ENCODE data around the gene DENND6B.
"Not testable (repeated sequence)": the region's sequence is repeated elsewhere in the genome, so short reads cannot be mapped to it uniquely, and the experiment has no call there.

The DENND6B gene

DNA sequence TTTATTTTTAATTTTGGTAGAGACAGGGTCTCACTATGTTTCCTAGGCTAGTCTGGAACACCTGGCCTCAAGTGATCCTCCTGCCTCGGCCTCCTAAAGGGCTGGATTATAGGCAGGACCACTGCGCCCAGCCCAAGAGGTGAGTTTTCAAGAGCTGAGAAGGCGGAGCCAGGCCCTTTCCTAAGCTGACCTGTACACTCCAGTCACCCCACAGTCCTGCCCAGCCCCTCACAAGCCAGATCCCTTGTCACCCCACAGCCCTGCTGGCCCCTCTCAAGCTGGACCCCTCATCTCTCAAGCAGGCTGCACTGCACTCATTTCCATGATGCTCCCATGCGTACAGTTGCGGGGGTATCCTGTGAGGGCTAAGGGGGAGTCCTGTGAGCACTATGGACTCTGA, 2.9 kb downstream of the DENND6B start:
- TF ChIP-seq, protein P1, sequence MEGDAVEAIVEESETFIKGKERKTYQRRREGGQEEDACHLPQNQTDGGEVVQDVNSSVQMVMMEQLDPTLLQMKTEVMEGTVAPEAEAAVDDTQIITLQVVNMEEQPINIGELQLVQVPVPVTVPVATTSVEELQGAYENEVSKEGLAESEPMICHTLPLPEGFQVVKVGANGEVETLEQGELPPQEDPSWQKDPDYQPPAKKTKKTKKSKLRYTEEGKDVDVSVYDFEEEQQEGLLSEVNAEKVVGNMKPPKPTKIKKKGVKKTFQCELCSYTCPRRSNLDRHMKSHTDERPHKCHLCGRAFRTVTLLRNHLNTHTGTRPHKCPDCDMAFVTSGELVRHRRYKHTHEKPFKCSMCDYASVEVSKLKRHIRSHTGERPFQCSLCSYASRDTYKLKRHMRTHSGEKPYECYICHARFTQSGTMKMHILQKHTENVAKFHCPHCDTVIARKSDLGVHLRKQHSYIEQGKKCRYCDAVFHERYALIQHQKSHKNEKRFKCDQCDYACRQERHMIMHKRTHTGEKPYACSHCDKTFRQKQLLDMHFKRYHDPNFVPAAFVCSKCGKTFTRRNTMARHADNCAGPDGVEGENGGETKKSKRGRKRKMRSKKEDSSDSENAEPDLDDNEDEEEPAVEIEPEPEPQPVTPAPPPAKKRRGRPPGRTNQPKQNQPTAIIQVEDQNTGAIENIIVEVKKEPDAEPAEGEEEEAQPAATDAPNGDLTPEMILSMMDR (IDR thresholded peaks at IDR 0.05; ENCODE audit: borderline replicate concordance, insufficient read depth, low read depth, low read length) = no peak
- no peak overlapping the region for H3K4me3 ChIP-seq (ENCODE audit: low read depth, low read length)

DNA sequence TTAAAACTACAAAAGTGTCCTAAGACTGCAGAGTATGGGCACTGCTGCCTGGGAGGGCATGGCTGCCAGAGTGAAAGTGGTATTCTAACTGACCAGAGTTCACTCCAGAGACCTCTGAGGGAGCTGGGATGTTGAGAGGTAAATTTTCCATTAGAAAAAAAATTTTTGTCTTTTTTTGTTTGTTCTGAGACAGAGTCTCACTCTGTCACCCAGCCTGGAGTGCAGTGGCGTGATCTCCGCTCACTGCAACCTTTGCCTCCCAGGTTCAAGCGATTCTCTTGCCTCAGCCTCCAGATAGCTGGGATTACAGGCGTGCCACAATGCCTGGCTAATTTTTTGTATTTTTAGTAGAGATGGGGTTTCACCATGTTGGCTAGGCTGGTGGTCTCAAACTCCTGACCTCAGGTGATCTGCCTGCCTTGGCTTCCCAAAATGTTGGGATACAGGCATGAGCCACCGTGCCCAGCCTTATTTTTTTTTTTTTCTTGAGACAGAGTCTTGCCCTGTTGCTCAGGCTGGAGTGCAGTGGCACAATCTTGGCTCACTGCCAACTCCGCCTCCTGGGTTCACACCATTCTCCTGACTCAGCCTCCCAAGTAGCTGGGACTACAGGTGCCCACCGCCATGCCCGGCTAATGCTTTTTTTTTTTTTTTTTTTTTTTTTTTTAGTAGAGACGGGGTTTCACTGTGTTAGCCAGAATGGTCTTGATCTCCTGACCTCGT, 4.3 kb downstream of the DENND6B start:
- not testable (repeated sequence) for H3K4me3 ChIP-seq (ENCODE audit: low read depth, low read length)

DNA sequence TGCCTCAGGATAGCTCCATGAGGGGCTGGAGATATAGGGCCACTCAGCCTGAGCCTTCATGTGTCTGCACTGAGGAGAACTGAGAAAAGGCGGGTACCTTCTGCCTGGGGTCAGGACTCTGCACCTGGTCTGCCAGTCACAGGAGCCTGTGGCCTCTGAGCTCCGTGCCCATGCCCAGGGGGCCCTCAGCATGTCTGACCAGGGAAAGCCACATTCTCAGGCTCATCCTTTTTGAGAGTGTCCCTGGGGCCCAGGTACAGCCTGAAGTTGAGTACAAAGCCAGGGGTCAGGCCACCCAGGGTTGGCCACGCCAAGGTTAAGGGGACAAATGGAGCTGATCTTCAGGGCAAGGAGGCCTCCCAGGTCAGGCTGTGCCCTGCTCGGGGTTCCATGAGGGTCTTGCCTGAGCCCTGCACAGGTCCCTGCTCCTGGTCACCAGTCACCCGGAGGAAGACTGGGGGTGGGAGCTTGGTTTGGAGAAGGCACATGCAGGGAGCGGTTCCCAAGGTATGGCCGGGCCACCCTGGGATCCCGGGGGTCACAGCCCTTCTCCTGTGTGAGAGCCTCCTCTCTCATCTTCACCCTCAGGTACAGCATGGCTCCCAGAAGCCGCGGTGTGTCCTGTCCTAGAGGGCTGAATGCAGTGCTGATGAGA, 6.0 kb downstream of the DENND6B start:
- H3K4me3 ChIP-seq (ENCODE audit: low read depth, low read length) = no peak overlapping the region
- TF ChIP-seq, protein P1 (IDR thresholded peaks at IDR 0.05; ENCODE audit: borderline replicate concordance, insufficient read depth, low read depth, low read length) = no peak

DNA sequence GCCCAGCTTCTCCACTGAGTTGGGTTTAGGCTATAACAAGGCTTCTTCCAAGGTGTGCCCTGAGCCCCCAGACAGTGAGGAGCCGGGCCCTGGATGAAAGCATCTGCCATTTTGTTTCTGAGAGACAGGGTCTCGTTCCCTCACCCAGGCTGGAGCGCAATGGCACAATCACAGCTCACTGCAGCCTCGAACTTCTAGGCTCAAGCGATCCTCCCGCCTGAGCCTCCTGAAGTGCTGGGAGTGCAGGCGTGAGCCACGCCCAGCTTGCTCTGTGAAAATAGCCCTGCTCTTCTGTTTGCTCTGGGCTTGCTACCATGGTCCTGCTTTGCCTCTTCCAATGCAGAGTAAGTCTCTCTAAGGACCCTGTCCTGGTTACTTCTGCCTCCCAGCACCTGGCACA, 6.7 kb downstream of the DENND6B start:
- TF ChIP-seq, protein P1 (IDR thresholded peaks at IDR 0.05; ENCODE audit: borderline replicate concordance, insufficient read depth, low read depth, low read length) = no peak

DNA sequence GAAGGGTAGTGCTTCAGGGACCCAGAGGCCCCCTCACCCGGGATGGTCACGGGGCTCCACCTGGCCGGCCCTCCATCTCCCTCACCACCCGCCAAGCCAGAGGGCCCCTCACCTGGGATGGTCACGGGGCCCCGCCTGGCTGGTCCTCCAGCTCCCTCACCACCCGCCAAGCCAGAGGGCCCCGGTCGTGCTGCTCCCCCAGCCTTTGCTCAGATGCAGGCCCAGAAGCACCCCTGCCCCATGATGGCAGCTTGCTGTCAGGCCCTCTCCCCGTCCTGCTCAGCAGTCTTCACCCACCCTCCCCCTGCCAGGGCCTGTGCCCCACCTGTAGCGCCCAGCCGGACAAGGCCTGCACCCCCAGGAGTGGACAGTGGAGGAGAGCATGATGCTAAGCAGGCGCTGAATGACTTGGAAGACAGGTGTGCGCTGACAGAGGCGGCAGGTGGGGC, 7.3 kb downstream of the DENND6B start:
- TF ChIP-seq, protein P1 (IDR thresholded peaks at IDR 0.05; ENCODE audit: borderline replicate concordance, insufficient read depth, low read depth, low read length) = no peak
- no peak overlapping the region for H3K4me3 ChIP-seq (ENCODE audit: low read depth, low read length)

More for the DNA sequence above, 6.7 kb downstream of the DENND6B start:
- no peak overlapping the region for H3K4me3 ChIP-seq (ENCODE audit: low read depth, low read length)

DNA sequence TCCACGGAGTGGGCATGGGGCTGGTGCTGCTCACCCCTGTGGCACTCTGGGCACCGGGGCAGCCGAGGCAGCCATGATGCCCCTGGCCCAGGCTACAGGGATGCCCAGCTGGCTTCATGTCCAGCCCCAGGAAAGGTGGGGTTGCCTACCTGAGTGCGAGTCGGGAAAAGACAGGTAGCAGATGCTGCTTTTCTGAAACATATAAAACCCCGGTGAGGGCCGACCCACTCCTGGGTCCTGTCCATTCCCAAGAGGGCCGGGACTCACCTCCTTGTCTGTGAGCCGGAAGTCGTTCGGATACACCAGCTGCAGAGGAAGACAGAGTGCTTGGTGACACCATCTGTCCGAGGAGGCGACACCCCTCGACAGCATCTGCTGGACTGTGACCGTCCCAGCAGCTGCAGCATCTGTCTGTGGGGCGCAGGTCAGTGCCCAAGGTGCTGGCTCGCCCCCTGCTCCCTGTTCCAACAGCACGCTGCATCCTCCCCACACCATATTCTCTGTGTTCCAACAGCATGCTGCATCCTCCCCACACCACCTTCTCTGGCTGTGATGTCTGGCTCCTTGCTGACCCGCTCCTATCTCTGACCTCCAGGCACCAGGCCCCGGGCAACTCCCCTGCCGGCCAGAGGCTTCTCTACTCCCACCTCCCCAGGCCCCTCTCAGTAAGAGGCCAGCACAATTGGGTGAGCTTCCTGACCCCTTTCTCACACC, 8.0 kb downstream of the DENND6B start:
- no peak overlapping the region for H3K4me3 ChIP-seq (ENCODE audit: low read depth, low read length)
- TF ChIP-seq, protein P1 (IDR thresholded peaks at IDR 0.05; ENCODE audit: borderline replicate concordance, insufficient read depth, low read depth, low read length) = no peak

DNA sequence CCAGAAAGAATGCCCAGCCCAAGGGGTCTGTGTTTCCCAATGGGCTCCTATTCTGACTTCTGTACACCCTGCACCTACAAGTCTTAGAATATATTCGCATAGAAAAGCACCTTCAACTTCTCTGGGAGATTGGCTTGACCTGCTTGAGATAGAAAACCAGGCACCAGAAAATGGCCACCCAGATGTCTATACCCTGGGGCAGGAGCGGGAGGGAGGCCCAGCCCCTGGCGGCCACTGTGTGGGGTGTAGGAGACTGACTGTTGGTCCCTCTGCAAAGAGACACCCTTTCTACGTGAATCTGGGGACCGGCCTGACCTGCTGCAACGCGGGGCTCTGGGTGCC, 8.5 kb downstream of the DENND6B start:
- TF ChIP-seq, protein P1 (IDR thresholded peaks at IDR 0.05; ENCODE audit: borderline replicate concordance, insufficient read depth, low read depth, low read length) = no peak
- no peak overlapping the region for H3K4me3 ChIP-seq (ENCODE audit: low read depth, low read length)
